Pancreas (tissue), 10 donors: ENCODE measurements around the gene GOLGA8N. TPM values are rescaled to one million over a fixed set of nuclear protein-coding genes. Genes with fewer than 3 reads are reported as not detected.

Source experiments
- ATAC-seq, 4 donors: fragments of 200-7000 bp; cut with Tn5 transposase; one replicate each; pipeline versions ENCODE4 v1.8.0 to v1.9.1; 2020; ENCODE audit warnings: mild to moderate bottlenecking in 4 of 4, moderate library complexity in 4 of 4
- DNase-seq, 6 donors: peaks; one replicate each; pipeline ENCODE4 v3.0.0-alpha.2; 2020
- FAIRE-seq: peaks from 2 replicates; lab custom pipeline; 2012; peaks lifted over from hg19 to GRCh38; lab: Jason Lieb, UNC
- H3K27ac ChIP-seq, 4 donors: fragments of 200-600 bp; sonication (generic); 1 replicate in 3 of 4; 2 replicates in 1 of 4; pipeline versions ENCODE4 v1.5.0 to v1.8.0; 2020
- H3K27me3 ChIP-seq, 4 donors: fragments of 200-600 bp; one replicate each; pipeline ENCODE4 v1.8.0; 2021
- H3K36me3 ChIP-seq, 3 donors: fragments of 200-600 bp; sonication (generic) in 1 of 3; one replicate each; pipeline versions ENCODE4 v1.5.0 to v1.8.0; 2020 to 2021
- H3K4me1 ChIP-seq, 3 donors: fragments of 200-600 bp; one replicate each; pipeline ENCODE4 v1.8.0; 2021
- H3K4me3 ChIP-seq, 4 donors: fragments of 200-600 bp; sonication (generic) in 2 of 4; one replicate each; pipeline versions ENCODE4 v1.5.0 to v1.8.0; 2020 to 2021
- H3K9me3 ChIP-seq, 4 donors: fragments of 200-600 bp; one replicate each; pipeline ENCODE4 v1.8.0; 2021
- CTCF ChIP-seq, 4 donors: fragments of 200-600 bp; sonication (generic) in 3 of 4; IDR thresholded peaks; one replicate each; pipeline versions ENCODE4 v1.5.0 to v1.8.0; 2021; ENCODE audit warnings: antibody characterized with exemption in 4 of 4
- WGBS, 2 donors: extraction: QIAGEN DNeasy Blood & Tissue Kit; methylation state at CpG; one replicate each; pipeline ENCODE4 v1.1.7; 2013; 5-methylcytosine and 5-hydroxymethylcytosine counted together
- intact Hi-C, 3 donors: fragments of 100-400 bp; cut with DNase I; formaldehyde crosslinking; loops; one replicate each; pipeline versions ENCODE4 v1.11.1 to v1.14.2; 2022
- polyA plus RNA-seq, 2 donors: library from polyadenylated mRNA; stranded (reverse); fragments of 200-250 nt; gene quantifications; one replicate each; pipeline ENCODE4 v1.2.3, GENCODE V29; 2013
- total RNA-seq, 6 donors: library from RNA; stranded (reverse); fragmentation: NEBNext Ultra II Directional in 4 of 6; extraction: Animal tissue kit (Norgen Biotek cat#: 25700) in 4 of 6; gene quantifications; one replicate each; pipeline versions ENCODE4 v1.2.1 to v1.2.4, GENCODE V29; 2021 to 2023
- donor health status: healthy with polysubstance abuse.
- donor health status: DM: no; HTN: no; CAD: no; lungs with moderate emphysema.
- donor health status: DM: no; HTN: no; CAD: no.
- donor health status: control.
- donor health status: control.
- donor health status: Bipolar disorder and iron deficiency.
- donor health status: DM: yes; HTN: yes; CAD: no.
- donor health status: DM: no; HTN: no; CAD: no.
- donor health status: DM: no; HTN: no; CAD: no.
- donor health status: DM: yes; HTN: yes; CAD: no.

The GOLGA8N gene
- total and polyA plus RNA-seq, 8 donors = 15.9 to 31.1 (median 18.8) TPM

- FAIRE-seq (no peak), DNase-seq (no peak), ATAC-seq (no peak)
- Histone ChIP-seq H3K36me3 (no peaks in the 10 kb centered on the region), H3K9me3 (no peaks in the 10 kb centered on the region), H3K4me3 (no peak overlapping the region), H3K4me1 (no peaks in the 10 kb centered on the region), H3K27ac (no peak overlapping the region), H3K27me3 (no peaks in the 10 kb centered on the region)
- intact Hi-C loops = no loop called here
- TF ChIP-seq CTCF (IDR thresholded peaks at IDR 0.05) = no peak
- WGBS, 2 donors = 92 to 98% methylated on average over 1 of the region's 1 CpG
Observed at GRCh38 chr15:32637704-32638103, 44.4 kb downstream of the GOLGA8N start.

GRCh38 chr15:32641517-32642059 lies 48.3 kb downstream of the GOLGA8N start, which contains the start of gene SCG5:
Gene SCG5, plus strand, starts transcription at chr15:32641710. Its CDS starts 1,883 bp downstream, at chr15:32643593.
- DNase-seq (peak in 4 of 6 donors; percentile 48 to 72 (median 58)), FAIRE-seq (no peak), ATAC-seq (peak; percentile 55 to 94 (median 87))
- intact Hi-C loops = no loop called here
- 32 to 48% methylated on average over 22 of the region's 22 CpGs for WGBS, 2 donors
- peak within 1 kb of the TSS in 2 of 4 donors; percentile 6 to 13 for H3K4me3 ChIP-seq
- H3K4me1 ChIP-seq = peaks cover 2 to 6% (median 4%) of the 10 kb centered on the region in 3 donors
- no peaks in the 10 kb centered on the region for H3K9me3 ChIP-seq
- H3K27ac ChIP-seq = no peak within 1 kb of the TSS
- no peaks in the 10 kb centered on the region for H3K36me3 ChIP-seq
- no peak for TF ChIP-seq CTCF (IDR thresholded peaks at IDR 0.05)
- H3K27me3 ChIP-seq = no peaks in the 10 kb centered on the region

- no peaks in the 10 kb centered on the region for H3K27me3 ChIP-seq
- no peaks in the 10 kb centered on the region for H3K9me3 ChIP-seq
- no peaks in the 10 kb centered on the region for H3K36me3 ChIP-seq
- H3K4me1 ChIP-seq = peaks cover 4 to 9% (median 7%) of the 10 kb centered on the region in 3 donors
- FAIRE-seq = no peak
- DNase-seq = no peak
- no peak for TF ChIP-seq CTCF (IDR thresholded peaks at IDR 0.05)
- ATAC-seq = no peak
- intact Hi-C loops = no loop called here
- 58 to 66% methylated on average over 5 of the region's 5 CpGs for WGBS, 2 donors
- no peak overlapping the region for H3K27ac ChIP-seq
- no peak overlapping the region for H3K4me3 ChIP-seq
Observed at GRCh38 chr15:32642667-32643435, 49.6 kb downstream of the GOLGA8N start.

- FAIRE-seq (no peak), ATAC-seq (no peak), DNase-seq (no peak)
- Histone ChIP-seq H3K27me3 (no peaks in the 10 kb centered on the region), H3K4me1 (peaks cover 4 to 9% (median 9%) of the 10 kb centered on the region in 3 donors), H3K27ac (no peak overlapping the region), H3K36me3 (no peaks in the 10 kb centered on the region), H3K4me3 (no peak overlapping the region), H3K9me3 (no peaks in the 10 kb centered on the region)
- intact Hi-C loops = no loop called here
- TF ChIP-seq CTCF (IDR thresholded peaks at IDR 0.05) = no peak
- 97% methylated on average over 1 of the region's 1 CpG for WGBS, 2 donors
Observed at GRCh38 chr15:32643907-32644445, 50.7 kb downstream of the GOLGA8N start.
